Neural progenitor cell (in vitro differentiated cells): ENCODE results near the gene KLHDC3.

Experiments
- CTCF ChIP-seq: fragments of 200-600 bp; sonication (generic); IDR thresholded peaks from 2 replicates; pipeline ENCODE4 v1.5.1; 2017; ENCODE audit warnings: antibody characterized with exemption, mild to moderate bottlenecking
- EZH2 ChIP-seq: fragments of 200-600 bp; sonication (generic); IDR thresholded peaks from 2 replicates; pipeline ENCODE4 v1.6.1; 2017; ENCODE audit warnings: antibody characterized with exemption, mild to moderate bottlenecking, moderate library complexity

GRCh38 chr6:43001843-43002242 is 12.2 kb upstream of the KLHDC3 start:
- TF ChIP-seq CTCF (no peak), EZH2 (no peak)
